HS-5 (cell line): ENCODE results near the gene TMEM255A.
A peak's percentile ranks its signal among the peaks of the same experiment; 100 is the strongest.

Source experiments
- DNase-seq: peaks from one replicate; pipeline ENCODE4 v3.0.0-alpha.2; 2012; ENCODE audit warnings: low read depth

The TMEM255A gene

GRCh38 chrX:120269373-120270035 is 41.8 kb downstream of the TMEM255A start:
- no peak for DNase-seq

GRCh38 chrX:120264341-120264740 is 46.9 kb downstream of the TMEM255A start:
- no peak for DNase-seq

GRCh38 chrX:120262859-120263708 is 48.2 kb downstream of the TMEM255A start:
- no peak for DNase-seq

GRCh38 chrX:120260369-120260768 is 50.9 kb downstream of the TMEM255A start:
- DNase-seq, result no peak

- no peak for DNase-seq
Measured at GRCh38 chrX:120253784-120254183, 57.5 kb downstream of the TMEM255A start.

- no peak for DNase-seq
Measured at GRCh38 chrX:120251471-120252011, 59.7 kb downstream of the TMEM255A start.

- DNase-seq, result peak; percentile 69
Measured at GRCh38 chrX:120250522-120251271, 60.6 kb downstream of the TMEM255A start, which contains the start of gene ZBTB33. Gene ZBTB33 (plus strand): TSS chrX:120250812. CDS start chrX:120253416, 2,604 bp downstream.

GRCh38 chrX:120244735-120245498 is 66.3 kb downstream of the TMEM255A start:
- peak; percentile 48 for DNase-seq

GRCh38 chrX:120244395-120244734 is 66.9 kb downstream of the TMEM255A start:
- DNase-seq, result no peak

GRCh38 chrX:120242813-120243212 is 68.4 kb downstream of the TMEM255A start:
- no peak for DNase-seq

GRCh38 chrX:120238933-120239332 is 72.3 kb downstream of the TMEM255A start:
- DNase-seq, result no peak

GRCh38 chrX:120236687-120237479 is 74.4 kb downstream of the TMEM255A start:
- DNase-seq, result no peak

- DNase-seq, result no peak
Measured at GRCh38 chrX:120235284-120235683, 76.0 kb downstream of the TMEM255A start.

- DNase-seq, result no peak
Measured at GRCh38 chrX:120228187-120228908, 82.9 kb downstream of the TMEM255A start.

- DNase-seq, result no peak
Measured at GRCh38 chrX:120224388-120224787, 86.9 kb downstream of the TMEM255A start.

GRCh38 chrX:120223374-120223773 is 87.9 kb downstream of the TMEM255A start:
- no peak for DNase-seq

GRCh38 chrX:120213438-120214265 is 97.6 kb downstream of the TMEM255A start:
- DNase-seq, result peak; percentile 1
